SK-N-SH treated with all-trans-retinoic acid at 6 μM for 48 hours (cell line): ENCODE data around the gene AGBL1.

Experiments used
- ATAC-seq: fragments of 200-7000 bp; cut with Tn5 transposase; 3 replicates; pipeline ENCODE4 v1.9.1; 2020; ENCODE audit warnings: mild to moderate bottlenecking, moderate library complexity
- BACH2 ChIP-seq: fragments of 250-450 bp; sonication (Bioruptor Pico); IDR thresholded peaks from 2 replicates; pipeline ENCODE4 v1.9.0; 2021; ENCODE audit warnings: mild to moderate bottlenecking, borderline replicate concordance
- CSDC2 ChIP-seq: fragments of 250-450 bp; sonication (Bioruptor Pico); IDR thresholded peaks from 2 replicates; pipeline ENCODE4 v1.5.0; 2020; ENCODE audit warnings: mild to moderate bottlenecking, moderate library complexity
- CSRNP3 ChIP-seq: fragments of 250-450 bp; sonication (Bioruptor Pico); IDR thresholded peaks from 2 replicates; pipeline ENCODE4 v1.5.1; 2021; ENCODE audit warnings: mild to moderate bottlenecking, moderate library complexity
- ESRRG ChIP-seq: fragments of 250-450 bp; sonication (Bioruptor Pico); IDR thresholded peaks from 2 replicates; pipeline ENCODE4 v1.6.1; 2021; ENCODE audit warnings: mild to moderate bottlenecking
- GLIS3 ChIP-seq: fragments of 250-450 bp; sonication (Bioruptor Pico); IDR thresholded peaks from 2 replicates; pipeline ENCODE4 v1.5.0; 2020; ENCODE audit warnings: mild to moderate bottlenecking, moderate library complexity
- ISL1 ChIP-seq: fragments of 250-450 bp; sonication (Bioruptor Pico); IDR thresholded peaks from 2 replicates; pipeline ENCODE4 v2.1.2; 2022; ENCODE audit warnings: mild to moderate bottlenecking, moderate library complexity
- OSR1 ChIP-seq: fragments of 250-450 bp; sonication (Bioruptor Pico); IDR thresholded peaks from 2 replicates; pipeline ENCODE4 v1.8.0; 2022; ENCODE audit warnings: moderate library complexity, mild to moderate bottlenecking, inconsistent platforms
- PPARA ChIP-seq: fragments of 250-450 bp; sonication (Bioruptor Pico); IDR thresholded peaks from 2 replicates; pipeline ENCODE4 v1.5.0; 2020; ENCODE audit warnings: mild to moderate bottlenecking, borderline replicate concordance
- RARB ChIP-seq: fragments of 250-450 bp; sonication (Bioruptor Pico); IDR thresholded peaks from 2 replicates; pipeline ENCODE4 v1.8.0; 2021; ENCODE audit warnings: mild to moderate bottlenecking, moderate library complexity
- SNAI2 ChIP-seq: fragments of 250-450 bp; sonication (Bioruptor Pico); IDR thresholded peaks from 2 replicates; pipeline ENCODE4 v1.5.0; 2020; ENCODE audit warnings: mild to moderate bottlenecking, moderate library complexity
- TOX ChIP-seq: fragments of 250-450 bp; sonication (Bioruptor Pico); IDR thresholded peaks from 2 replicates; pipeline ENCODE4 v1.8.0; 2021; ENCODE audit warnings: mild to moderate bottlenecking, moderate library complexity, borderline replicate concordance
- ZC3H10 ChIP-seq: fragments of 250-450 bp; sonication (Bioruptor Pico); IDR thresholded peaks from 2 replicates; pipeline ENCODE4 v1.5.1; 2021; ENCODE audit warnings: mild to moderate bottlenecking, moderate library complexity
- ZFP30 ChIP-seq: fragments of 450-650 bp; formaldehyde crosslinking; IDR thresholded peaks from 2 replicates; pipeline ENCODE4 v1.5.0; 2022; ENCODE audit warnings: mild to moderate bottlenecking, moderate library complexity
- ZNF565 ChIP-seq: fragments of 450-650 bp; formaldehyde crosslinking; conservative IDR thresholded peaks from 2 replicates; pipeline ENCODE4 v1.5.0; 2020; ENCODE audit warnings: low read depth, mild to moderate bottlenecking, moderate library complexity
- ZNF70 ChIP-seq: fragments of 450-650 bp; formaldehyde crosslinking; IDR thresholded peaks from 2 replicates; pipeline ENCODE4 v1.5.0; 2020; ENCODE audit warnings: mild to moderate bottlenecking, moderate library complexity
- TF ChIP-seq, protein P1 (sequence below): fragments of 250-450 bp; sonication (Bioruptor Pico); IDR thresholded peaks from 2 replicates; pipeline ENCODE4 v1.8.0; 2020; ENCODE audit warnings: mild to moderate bottlenecking, moderate library complexity, borderline replicate concordance
- TF ChIP-seq, protein P2 (sequence below): fragments of 250-450 bp; sonication (Bioruptor Pico); IDR thresholded peaks from 2 replicates; pipeline ENCODE4 v1.5.1; 2020; ENCODE audit warnings: low read depth, mild to moderate bottlenecking, moderate library complexity

Gene AGBL1

GRCh38 chr15:86756688-86757087, 677.0 kb downstream of the AGBL1 start:
- TF ChIP-seq ZC3H10 (CRISPR knock-in tag): no peak
- no peak for TF ChIP-seq PPARA (CRISPR knock-in tag)
- no peak for TF ChIP-seq SNAI2
- TF ChIP-seq CSRNP3 (CRISPR knock-in tag): no peak
- no peak for TF ChIP-seq OSR1 (CRISPR knock-in tag)
- TF ChIP-seq RARB: no peak
- TF ChIP-seq ZNF70 (CRISPR knock-in tag): no peak
- no peak for ATAC-seq

DNA sequence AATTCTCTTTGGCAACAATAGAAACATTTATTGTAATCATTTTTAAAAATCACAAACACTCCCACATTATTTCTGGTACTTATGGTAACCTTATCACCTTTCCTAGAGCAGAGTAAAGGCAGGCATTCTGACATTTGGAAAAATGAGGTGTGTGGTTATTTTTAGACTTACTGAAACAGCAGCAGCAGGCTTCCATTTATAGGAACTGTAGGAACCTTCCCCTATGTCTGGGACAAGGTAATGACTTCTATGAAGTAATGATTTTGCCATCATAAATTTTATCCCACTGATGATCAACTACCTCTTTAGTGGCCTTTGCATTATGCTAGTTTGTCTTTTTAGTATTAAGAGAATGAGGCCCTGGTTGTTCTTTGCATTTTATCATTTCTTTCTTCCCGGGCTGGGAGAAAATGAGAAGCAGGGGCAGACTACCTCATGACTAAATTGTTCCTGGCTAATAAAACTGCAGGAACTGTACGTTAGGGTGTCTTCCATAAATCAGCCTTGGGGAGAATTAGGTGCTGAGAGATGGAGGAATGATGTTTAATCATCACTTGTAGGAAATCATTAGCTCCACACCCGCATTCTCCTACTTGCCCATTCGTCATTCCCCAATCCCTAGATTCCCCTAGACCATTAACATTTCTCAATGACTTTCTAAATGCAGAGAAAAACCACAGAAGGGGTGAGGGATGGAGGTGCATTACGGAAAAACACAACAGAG, 680.3 kb downstream of the AGBL1 start:
- ATAC-seq: no peak
- TF ChIP-seq RARB: no peak
- no peak for TF ChIP-seq ZFP30

GRCh38 chr15:86762874-86763273, 683.2 kb downstream of the AGBL1 start:
- no peak for ATAC-seq

GRCh38 chr15:86764021-86764420, 684.4 kb downstream of the AGBL1 start:
- ATAC-seq: no peak
- TF ChIP-seq OSR1 (CRISPR knock-in tag) (no peak), CSDC2 (CRISPR knock-in tag) (no peak), SNAI2 (no peak), PPARA (CRISPR knock-in tag) (no peak), GLIS3 (CRISPR knock-in tag) (no peak), RARB (no peak), BACH2 (no peak), ESRRG (CRISPR knock-in tag) (no peak), ZNF565 (no peak), TOX (CRISPR knock-in tag) (no peak), CSRNP3 (CRISPR knock-in tag) (no peak), ZFP30 (no peak), ZC3H10 (CRISPR knock-in tag) (no peak)
- TF ChIP-seq, protein P1, sequence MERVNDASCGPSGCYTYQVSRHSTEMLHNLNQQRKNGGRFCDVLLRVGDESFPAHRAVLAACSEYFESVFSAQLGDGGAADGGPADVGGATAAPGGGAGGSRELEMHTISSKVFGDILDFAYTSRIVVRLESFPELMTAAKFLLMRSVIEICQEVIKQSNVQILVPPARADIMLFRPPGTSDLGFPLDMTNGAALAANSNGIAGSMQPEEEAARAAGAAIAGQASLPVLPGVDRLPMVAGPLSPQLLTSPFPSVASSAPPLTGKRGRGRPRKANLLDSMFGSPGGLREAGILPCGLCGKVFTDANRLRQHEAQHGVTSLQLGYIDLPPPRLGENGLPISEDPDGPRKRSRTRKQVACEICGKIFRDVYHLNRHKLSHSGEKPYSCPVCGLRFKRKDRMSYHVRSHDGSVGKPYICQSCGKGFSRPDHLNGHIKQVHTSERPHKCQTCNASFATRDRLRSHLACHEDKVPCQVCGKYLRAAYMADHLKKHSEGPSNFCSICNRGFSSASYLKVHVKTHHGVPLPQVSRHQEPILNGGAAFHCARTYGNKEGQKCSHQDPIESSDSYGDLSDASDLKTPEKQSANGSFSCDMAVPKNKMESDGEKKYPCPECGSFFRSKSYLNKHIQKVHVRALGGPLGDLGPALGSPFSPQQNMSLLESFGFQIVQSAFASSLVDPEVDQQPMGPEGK (CRISPR knock-in tag): no peak
- TF ChIP-seq, protein P2, sequence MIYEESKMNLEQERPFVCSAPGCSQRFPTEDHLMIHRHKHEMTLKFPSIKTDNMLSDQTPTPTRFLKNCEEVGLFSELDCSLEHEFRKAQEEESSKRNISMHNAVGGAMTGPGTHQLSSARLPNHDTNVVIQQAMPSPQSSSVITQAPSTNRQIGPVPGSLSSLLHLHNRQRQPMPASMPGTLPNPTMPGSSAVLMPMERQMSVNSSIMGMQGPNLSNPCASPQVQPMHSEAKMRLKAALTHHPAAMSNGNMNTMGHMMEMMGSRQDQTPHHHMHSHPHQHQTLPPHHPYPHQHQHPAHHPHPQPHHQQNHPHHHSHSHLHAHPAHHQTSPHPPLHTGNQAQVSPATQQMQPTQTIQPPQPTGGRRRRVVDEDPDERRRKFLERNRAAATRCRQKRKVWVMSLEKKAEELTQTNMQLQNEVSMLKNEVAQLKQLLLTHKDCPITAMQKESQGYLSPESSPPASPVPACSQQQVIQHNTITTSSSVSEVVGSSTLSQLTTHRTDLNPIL (CRISPR knock-in tag): no peak

More at GRCh38 chr15:86762874-86763273, 683.2 kb downstream of the AGBL1 start:
- TF ChIP-seq ZFP30 (no peak), OSR1 (CRISPR knock-in tag) (no peak)

DNA sequence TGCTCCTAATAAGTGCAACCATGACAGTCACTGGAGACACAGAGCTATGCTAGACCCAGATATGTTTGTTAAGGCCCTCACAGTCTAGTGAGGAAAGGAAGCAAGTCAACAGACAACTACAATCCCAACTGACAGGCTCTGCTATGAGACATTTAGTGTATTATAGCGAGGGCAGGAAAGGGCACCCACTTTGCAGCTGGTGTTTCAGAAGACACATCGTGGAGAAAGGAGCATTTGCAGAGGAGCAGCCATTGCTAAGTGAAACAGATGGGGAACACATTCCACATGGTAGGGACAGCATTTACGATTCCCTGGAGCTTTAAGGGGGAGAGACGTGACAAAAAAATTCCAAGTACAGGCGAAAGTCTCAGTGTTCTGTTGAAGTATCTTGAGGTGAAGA, 685.6 kb downstream of the AGBL1 start:
- no peak for ATAC-seq
- no peak for TF ChIP-seq ZNF70 (CRISPR knock-in tag)
- no peak for TF ChIP-seq ISL1 (CRISPR knock-in tag)
- no peak for TF ChIP-seq GLIS3 (CRISPR knock-in tag)
- TF ChIP-seq ESRRG (CRISPR knock-in tag): no peak
- TF ChIP-seq CSRNP3 (CRISPR knock-in tag): no peak
- TF ChIP-seq, protein P2 (CRISPR knock-in tag): no peak
- TF ChIP-seq PPARA (CRISPR knock-in tag): no peak
- TF ChIP-seq BACH2: no peak
- TF ChIP-seq ZC3H10 (CRISPR knock-in tag): no peak
- no peak for TF ChIP-seq ZFP30
- TF ChIP-seq ZNF565: no peak
- TF ChIP-seq, protein P1 (CRISPR knock-in tag): no peak
- no peak for TF ChIP-seq TOX (CRISPR knock-in tag)
- TF ChIP-seq SNAI2: no peak
